Fibroblast of skin of abdomen (primary cell): ENCODE results near the gene ZC3H8.

Source experiments
- DNase-seq: peaks from one replicate; pipeline ENCODE4 v3.0.0-alpha.2; 2013

The ZC3H8 gene

GRCh38 chr2:112194482-112194881 is 60.4 kb downstream of the ZC3H8 start:
- no peak for DNase-seq

- no peak for DNase-seq
These were observed 60.8 kb downstream of the ZC3H8 start for GRCh38 chr2:112194028-112194427.

GRCh38 chr2:112189001-112189556 is 65.8 kb downstream of the ZC3H8 start:
- no peak for DNase-seq

- DNase-seq: no peak
These were observed 66.8 kb downstream of the ZC3H8 start for GRCh38 chr2:112187805-112188596.

- no peak for DNase-seq
These were observed 67.7 kb downstream of the ZC3H8 start for GRCh38 chr2:112187046-112187715.

- DNase-seq: no peak
These were observed 69.7 kb downstream of the ZC3H8 start for GRCh38 chr2:112185131-112185530.

GRCh38 chr2:112184121-112184520 is 70.7 kb downstream of the ZC3H8 start:
- no peak for DNase-seq

- no peak for DNase-seq
These were observed 71.4 kb downstream of the ZC3H8 start for GRCh38 chr2:112183327-112184025.

- no peak for DNase-seq
These were observed 72.2 kb downstream of the ZC3H8 start for GRCh38 chr2:112182581-112183034.

- DNase-seq: no peak
These were observed 73.1 kb downstream of the ZC3H8 start for GRCh38 chr2:112181571-112182290.

GRCh38 chr2:112175958-112176573 is 78.8 kb downstream of the ZC3H8 start:
- no peak for DNase-seq

- DNase-seq: no peak
These were observed 79.5 kb downstream of the ZC3H8 start for GRCh38 chr2:112175333-112175732.

- no peak for DNase-seq
These were observed 80.5 kb downstream of the ZC3H8 start for GRCh38 chr2:112174383-112174782.

- DNase-seq: no peak
These were observed 81.1 kb downstream of the ZC3H8 start for GRCh38 chr2:112173646-112174319.

- DNase-seq: no peak
These were observed 84.3 kb downstream of the ZC3H8 start for GRCh38 chr2:112170495-112170894.

GRCh38 chr2:112168422-112169124 is 86.3 kb downstream of the ZC3H8 start:
- DNase-seq: no peak

- no peak for DNase-seq
These were observed 87.9 kb downstream of the ZC3H8 start for GRCh38 chr2:112166806-112167499.

- DNase-seq: no peak
These were observed 89.5 kb downstream of the ZC3H8 start for GRCh38 chr2:112165296-112165695.

GRCh38 chr2:112164876-112165275 is 90.0 kb downstream of the ZC3H8 start:
- DNase-seq: no peak

GRCh38 chr2:112163541-112163981 is 91.3 kb downstream of the ZC3H8 start:
- DNase-seq: no peak
